Duodenal mucosa (tissue), 2 donors: ENCODE data around the gene HYAL2.

ENCODE experiments used
- H3K27ac ChIP-seq: one replicate; pipeline ENCODE4 v1.7.0; 2013; ENCODE audit warnings: low read depth, low read length
- H3K27me3 ChIP-seq, 2 donors: one replicate each; pipeline ENCODE4 v1.7.0; 2013; ENCODE audit warnings: low read length in 2 of 2, control low read depth in 1 of 2; ENCODE audit not compliant: insufficient read depth in 2 of 2, control insufficient read depth in 1 of 2
- H3K36me3 ChIP-seq, 2 donors: one replicate each; pipeline ENCODE4 v1.7.0; 2013; ENCODE audit warnings: low read length in 2 of 2, control low read depth in 1 of 2; ENCODE audit not compliant: insufficient read depth in 2 of 2, control insufficient read depth in 1 of 2
- H3K4me1 ChIP-seq, 2 donors: one replicate each; pipeline ENCODE4 v1.7.0; 2013; ENCODE audit warnings: low read length in 2 of 2, control low read depth in 1 of 2; ENCODE audit not compliant: insufficient read depth in 2 of 2, control insufficient read depth in 1 of 2
- H3K4me3 ChIP-seq, 2 donors: one replicate each; pipeline ENCODE4 v1.7.0; 2013; ENCODE audit warnings: low read length in 2 of 2, low read depth in 1 of 2
- H3K9ac ChIP-seq, 2 donors: one replicate each; pipeline ENCODE4 v1.7.0; 2013; ENCODE audit warnings: low read length in 2 of 2, low read depth in 1 of 2
- H3K9me3 ChIP-seq, 2 donors: one replicate each; pipeline ENCODE4 v1.7.0; 2013; ENCODE audit warnings: low read length in 2 of 2, control low read depth in 1 of 2; ENCODE audit not compliant: control insufficient read depth in 1 of 2

The HYAL2 gene

DNA sequence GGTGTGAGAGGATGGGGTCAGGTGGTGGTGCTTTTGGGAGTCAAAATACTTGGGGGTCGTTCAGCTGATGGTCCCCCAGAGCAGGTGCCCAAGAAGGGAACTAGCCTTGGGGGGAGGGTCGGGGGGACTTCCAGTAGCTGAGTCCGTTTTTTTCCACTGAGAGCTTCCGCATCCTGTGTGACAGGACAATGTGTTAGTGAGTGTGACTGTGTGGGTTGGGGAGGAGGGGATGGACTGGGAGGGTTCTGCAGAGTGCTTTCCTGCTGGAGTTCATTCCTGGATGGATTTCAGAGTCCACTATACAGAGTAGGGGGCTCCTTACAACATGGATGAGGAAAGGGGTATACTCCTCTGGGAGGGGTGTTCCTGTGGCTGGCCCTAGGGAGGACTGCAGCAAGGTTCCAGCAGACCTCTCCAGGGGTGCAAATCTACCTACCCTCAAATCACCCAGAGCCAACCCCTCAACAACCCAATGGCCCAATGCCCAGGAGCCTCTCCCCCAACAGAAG is 601 bp upstream of the HYAL2 start:
- H3K36me3 ChIP-seq, result peaks cover 10 to 26% of the 10 kb centered on the region in 2 donors
- H3K27ac ChIP-seq, result peak overlapping the region; percentile 93
- H3K9me3 ChIP-seq, result no peaks in the 10 kb centered on the region
- peaks cover 54 to 71% of the 10 kb centered on the region in 2 donors for H3K4me1 ChIP-seq
- H3K4me3 ChIP-seq, result peak overlapping the region in 1 of 2 donors; percentile 83
- H3K9ac ChIP-seq, result peak overlapping the region; percentile 43 to 93
- H3K27me3 ChIP-seq, result no peaks in the 10 kb centered on the region

DNA sequence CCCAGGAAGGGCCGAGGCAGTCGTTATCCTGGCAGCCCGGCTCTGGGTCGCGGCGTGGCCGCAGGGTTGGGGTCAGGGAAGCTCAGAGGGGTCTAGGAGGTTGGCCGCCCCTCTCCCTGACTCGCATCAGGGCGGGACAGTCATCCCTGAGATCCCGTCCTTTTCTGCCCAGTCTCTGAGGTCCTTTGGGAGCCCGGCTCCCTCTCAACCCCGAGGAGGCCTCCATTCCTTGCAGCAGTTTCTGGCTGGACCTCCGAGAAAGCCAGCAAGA is 495 bp downstream of the HYAL2 start:
- Histone ChIP-seq H3K36me3 (peaks cover 11 to 31% of the 10 kb centered on the region in 2 donors), H3K9ac (peak overlapping the region; percentile 43 to 93), H3K9me3 (no peaks in the 10 kb centered on the region), H3K27me3 (no peaks in the 10 kb centered on the region), H3K4me1 (peaks cover 60 to 74% of the 10 kb centered on the region in 2 donors), H3K27ac (peak overlapping the region; percentile 93), H3K4me3 (peak overlapping the region; percentile 83 to 94)

DNA sequence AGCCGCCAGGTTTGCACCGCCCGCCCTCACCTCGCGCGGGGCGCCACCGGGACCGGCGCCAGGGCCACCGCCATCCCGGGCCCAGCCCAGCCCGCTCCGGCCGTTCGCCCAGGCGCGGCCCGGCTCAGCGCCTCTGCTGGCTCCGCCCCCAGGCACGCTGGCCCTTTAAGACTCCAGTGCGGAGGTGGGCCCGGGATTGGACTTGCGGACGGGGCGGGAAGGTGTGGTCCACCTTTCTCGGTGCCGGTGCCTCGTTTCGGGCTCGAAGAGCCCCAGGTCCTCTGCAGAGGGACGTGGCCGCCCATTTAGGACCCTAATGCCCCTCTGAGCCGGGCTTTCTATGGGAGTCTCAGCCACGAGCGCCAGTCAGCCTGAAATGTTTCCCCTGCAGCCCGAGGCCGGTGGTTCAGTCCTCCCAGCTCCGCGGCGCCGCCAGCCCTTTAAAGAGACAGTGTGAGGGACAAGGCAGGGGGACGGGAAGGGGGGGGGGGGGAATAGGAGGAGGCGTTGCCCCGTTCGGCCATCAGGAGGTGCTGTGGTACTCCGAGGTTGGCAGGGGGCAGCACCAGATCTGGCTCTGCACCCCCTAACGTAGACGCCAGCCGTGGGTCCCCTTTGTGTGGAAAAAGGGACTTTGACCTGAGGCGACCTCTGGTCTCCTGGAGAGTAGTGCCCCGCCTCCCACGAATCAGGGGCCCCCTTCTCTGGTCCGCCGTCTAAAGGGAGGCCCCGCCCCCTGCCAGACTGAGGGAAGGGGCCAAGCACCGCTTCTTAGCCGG is 1.0 kb downstream of the HYAL2 start:
- peak overlapping the region; percentile 93 for H3K27ac ChIP-seq
- peak overlapping the region; percentile 85 to 93 for H3K9ac ChIP-seq
- H3K36me3 ChIP-seq, result peaks cover 11 to 32% of the 10 kb centered on the region in 2 donors
- H3K9me3 ChIP-seq, result no peaks in the 10 kb centered on the region
- H3K4me3 ChIP-seq, result peak overlapping the region; percentile 83 to 94
- peaks cover 63 to 76% of the 10 kb centered on the region in 2 donors for H3K4me1 ChIP-seq
- H3K27me3 ChIP-seq, result no peaks in the 10 kb centered on the region

DNA sequence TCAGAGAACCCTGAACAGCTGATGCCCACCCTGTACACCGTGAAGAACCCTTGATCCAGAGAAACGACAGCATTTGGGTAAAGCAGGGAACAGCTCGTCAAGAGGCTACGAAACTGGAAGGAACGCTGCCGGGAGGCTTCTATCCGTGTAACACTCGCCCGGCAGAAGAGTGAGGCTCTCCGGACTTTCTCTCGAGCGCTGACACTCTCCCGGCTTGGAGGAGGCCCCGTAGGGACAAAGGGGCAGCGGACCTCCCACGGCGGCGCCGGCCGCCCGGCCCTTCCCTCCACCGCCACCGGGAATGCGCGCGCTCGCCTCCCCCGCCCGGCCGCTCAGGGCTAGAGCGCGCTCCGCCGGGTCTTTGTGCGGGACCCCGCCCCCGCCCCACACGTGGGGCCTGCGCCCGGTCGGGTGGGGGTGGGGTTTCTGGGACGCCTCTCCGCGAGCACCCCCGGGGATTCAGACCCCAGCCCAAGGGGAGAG is 1.7 kb downstream of the HYAL2 start:
- peaks cover 68 to 80% of the 10 kb centered on the region in 2 donors for H3K4me1 ChIP-seq
- peak overlapping the region; percentile 93 for H3K27ac ChIP-seq
- H3K4me3 ChIP-seq, result peak overlapping the region; percentile 83 to 94
- no peaks in the 10 kb centered on the region for H3K27me3 ChIP-seq
- H3K9ac ChIP-seq, result peak overlapping the region; percentile 85 to 93
- no peaks in the 10 kb centered on the region for H3K9me3 ChIP-seq
- peaks cover 11 to 28% of the 10 kb centered on the region in 2 donors for H3K36me3 ChIP-seq

GRCh38 chr3:50319894-50320625 is 2.5 kb downstream of the HYAL2 start:
- Histone ChIP-seq H3K9me3 (no peaks in the 10 kb centered on the region), H3K27ac (peak overlapping the region; percentile 93), H3K36me3 (peaks cover 8 to 22% of the 10 kb centered on the region in 2 donors), H3K4me3 (peak overlapping the region; percentile 83 to 94), H3K9ac (peak overlapping the region; percentile 85 to 93), H3K27me3 (no peaks in the 10 kb centered on the region), H3K4me1 (peaks cover 68 to 80% of the 10 kb centered on the region in 2 donors)

DNA sequence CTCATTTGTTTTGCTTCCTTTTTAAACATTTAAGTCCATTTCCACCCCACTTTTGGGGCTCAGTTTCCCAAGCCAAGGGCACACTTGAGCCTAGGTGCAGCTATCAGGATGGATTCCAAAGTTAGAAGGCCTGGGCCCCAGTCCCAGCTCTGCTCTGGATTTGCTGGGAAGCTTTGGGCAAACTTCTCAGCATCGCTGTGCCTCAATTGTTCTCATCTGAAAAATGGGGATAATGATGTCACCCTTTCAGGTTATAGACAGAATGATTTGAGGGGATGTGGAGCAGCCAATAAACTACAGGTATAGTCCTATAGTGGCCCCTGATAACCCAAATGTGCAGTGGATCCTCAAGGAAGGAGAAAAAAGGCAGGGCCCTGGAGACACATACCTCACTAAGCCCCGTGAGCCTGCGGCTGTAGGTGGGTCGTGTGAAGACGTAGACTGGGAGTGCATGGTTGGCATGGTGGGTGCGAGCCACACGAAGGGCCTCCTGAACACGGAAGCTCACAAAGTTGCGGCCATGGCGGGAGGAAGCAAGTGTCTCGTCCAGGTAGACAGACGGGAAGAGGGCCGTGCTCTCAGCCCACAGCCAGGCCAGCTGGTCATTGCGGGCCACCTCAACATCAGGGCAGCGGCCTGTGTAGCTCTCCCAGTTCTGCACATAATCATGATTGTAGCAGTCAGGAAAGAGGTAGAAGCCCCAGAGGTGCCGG is 3.2 kb downstream of the HYAL2 start:
- Histone ChIP-seq H3K27ac (no peak overlapping the region), H3K4me3 (peak overlapping the region; percentile 83 to 94)

DNA sequence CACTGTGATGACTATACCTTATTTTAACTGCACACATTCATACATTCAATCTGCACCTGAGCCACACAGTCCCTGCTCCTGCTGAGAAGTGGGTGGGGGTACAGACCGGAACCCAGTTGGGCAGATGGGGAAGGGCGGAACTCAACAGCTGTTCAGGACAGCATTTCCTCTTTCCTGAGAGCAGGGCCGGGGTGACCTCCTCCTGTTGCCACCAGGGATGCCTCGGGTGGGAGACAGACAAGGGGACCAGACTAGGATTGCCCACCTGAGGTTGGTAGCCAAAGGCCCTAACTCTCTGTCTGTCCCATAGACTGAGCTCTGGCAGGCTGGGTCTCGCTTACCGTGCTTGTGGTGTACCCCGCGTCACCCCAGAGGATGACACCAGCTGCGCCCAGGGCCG is 3.9 kb downstream of the HYAL2 start:
- Histone ChIP-seq H3K9ac (peak overlapping the region; percentile 32 to 60), H3K4me1 (peaks cover 58 to 66% of the 10 kb centered on the region in 2 donors)

More for the DNA sequence above, 3.2 kb downstream of the HYAL2 start:
- no peaks in the 10 kb centered on the region for H3K27me3 ChIP-seq
- peaks cover 62 to 72% of the 10 kb centered on the region in 2 donors for H3K4me1 ChIP-seq
- H3K36me3 ChIP-seq, result peaks cover 8 to 20% of the 10 kb centered on the region in 2 donors
- no peaks in the 10 kb centered on the region for H3K9me3 ChIP-seq
- H3K9ac ChIP-seq, result peak overlapping the region in 1 of 2 donors; percentile 85

GRCh38 chr3:50318163-50318562 is 4.4 kb downstream of the HYAL2 start:
- peaks cover 58 to 61% of the 10 kb centered on the region in 2 donors for H3K4me1 ChIP-seq
- H3K36me3 ChIP-seq, result peaks cover 8 to 19% of the 10 kb centered on the region in 2 donors
- H3K9me3 ChIP-seq, result no peaks in the 10 kb centered on the region
- peak overlapping the region in 1 of 2 donors; percentile 32 for H3K4me3 ChIP-seq
- H3K9ac ChIP-seq, result peak overlapping the region; percentile 51 to 60
- H3K27ac ChIP-seq, result no peak overlapping the region
- H3K27me3 ChIP-seq, result no peaks in the 10 kb centered on the region

More for the DNA sequence above, 3.9 kb downstream of the HYAL2 start:
- Histone ChIP-seq H3K27ac (no peak overlapping the region), H3K27me3 (no peaks in the 10 kb centered on the region), H3K4me3 (peak overlapping the region in 1 of 2 donors; percentile 32), H3K36me3 (peaks cover 8 to 19% of the 10 kb centered on the region in 2 donors), H3K9me3 (no peaks in the 10 kb centered on the region)

DNA sequence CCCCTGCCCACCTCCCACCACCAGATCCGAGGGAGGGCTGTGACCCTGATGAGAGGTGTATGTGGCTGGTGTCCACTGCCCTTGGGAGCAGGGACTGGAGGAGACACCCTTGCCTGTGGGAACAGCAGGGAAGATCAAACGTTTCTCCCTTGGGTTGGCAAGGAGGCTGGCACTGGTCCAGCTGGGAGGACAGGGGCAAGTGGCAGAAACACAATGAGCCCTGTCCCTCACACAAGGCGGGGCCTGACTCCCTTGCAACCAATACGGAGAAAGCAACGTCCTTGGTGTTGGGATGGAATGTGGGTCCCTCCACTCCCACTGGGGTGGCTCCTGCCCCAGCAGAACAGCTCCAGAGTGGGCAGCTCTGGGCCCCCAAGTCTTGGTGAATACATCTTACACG is 5.2 kb downstream of the HYAL2 start:
- Histone ChIP-seq H3K27me3 (no peaks in the 10 kb centered on the region), H3K9me3 (no peaks in the 10 kb centered on the region), H3K36me3 (peaks cover 8 to 19% of the 10 kb centered on the region in 2 donors), H3K4me1 (peaks cover 52 to 53% of the 10 kb centered on the region in 2 donors), H3K27ac (peak overlapping the region; percentile 74), H3K4me3 (peak overlapping the region; percentile 32 to 44), H3K9ac (peak overlapping the region; percentile 60 to 72)
